GM21786 (cell line): ENCODE results near the gene MCUB.
"Not testable (repeated sequence)": the region's sequence is repeated elsewhere in the genome, so short reads cannot be mapped to it uniquely, and the experiment has no call there.

Source experiments
- ATAC-seq: cut with Tn5 transposase; IDR thresholded peaks from one replicate; pipeline ENCODE4 v1.9.1; 2021; ENCODE audit not compliant: unreplicated experiment

MCUB gene

DNA sequence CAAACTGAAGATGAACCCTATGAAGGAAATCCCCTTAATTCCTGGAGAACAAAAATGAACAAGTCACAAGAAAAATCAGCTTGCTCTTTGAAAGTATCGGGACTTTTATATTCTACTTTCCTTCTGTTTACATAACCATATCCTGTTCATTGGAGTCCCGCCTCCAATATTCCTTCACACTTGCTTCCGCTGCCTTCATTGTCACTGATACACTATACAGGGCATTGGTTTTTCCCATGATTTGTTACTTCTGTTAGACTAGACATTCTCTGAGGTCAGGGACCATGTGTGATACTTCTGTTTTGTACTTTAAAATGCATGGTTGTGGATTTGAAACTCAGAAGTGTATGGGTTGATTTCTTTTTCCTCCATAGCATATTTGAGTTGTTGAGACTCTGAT is 18.8 kb downstream of the MCUB start:
- ATAC-seq = no peak

DNA sequence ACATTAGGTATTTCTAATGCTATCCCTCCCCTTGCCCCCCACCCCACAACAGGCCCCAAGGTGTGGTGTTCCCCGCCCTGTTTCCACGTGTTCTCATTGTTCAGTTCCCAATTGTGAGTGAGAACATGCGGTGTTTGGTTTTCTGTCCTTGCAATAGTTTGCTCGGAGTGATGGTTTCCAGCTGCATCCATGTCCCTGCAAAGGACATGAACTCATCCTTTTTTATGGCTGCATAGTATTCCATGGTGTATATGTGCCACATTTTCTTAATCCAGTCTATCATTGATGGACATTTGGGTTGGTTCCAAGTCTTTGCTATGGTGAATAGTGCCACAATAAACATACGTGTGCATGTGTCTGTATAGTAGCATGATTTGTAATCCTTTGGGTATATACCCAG is 20.0 kb downstream of the MCUB start:
- not testable (repeated sequence) for ATAC-seq

DNA sequence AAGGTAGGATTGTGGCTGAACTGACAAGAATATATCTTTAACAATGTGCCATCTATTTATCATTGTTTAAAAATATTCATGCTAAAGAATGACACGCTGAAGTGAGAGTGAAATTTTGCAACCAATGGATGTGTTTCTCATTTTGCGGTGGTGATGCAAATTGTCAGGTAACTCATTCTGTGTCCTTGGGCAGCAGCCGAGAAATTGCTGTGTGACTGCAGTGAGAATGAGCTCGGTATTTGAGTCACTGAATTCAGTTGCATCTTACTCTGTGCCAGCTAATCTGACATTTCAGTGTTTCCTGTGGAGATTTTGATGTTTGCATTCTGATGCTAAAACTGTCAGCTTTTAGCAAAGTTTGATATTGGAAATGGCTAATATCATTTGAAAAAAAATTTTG is 28.1 kb downstream of the MCUB start:
- peak; percentile 96 for ATAC-seq

DNA sequence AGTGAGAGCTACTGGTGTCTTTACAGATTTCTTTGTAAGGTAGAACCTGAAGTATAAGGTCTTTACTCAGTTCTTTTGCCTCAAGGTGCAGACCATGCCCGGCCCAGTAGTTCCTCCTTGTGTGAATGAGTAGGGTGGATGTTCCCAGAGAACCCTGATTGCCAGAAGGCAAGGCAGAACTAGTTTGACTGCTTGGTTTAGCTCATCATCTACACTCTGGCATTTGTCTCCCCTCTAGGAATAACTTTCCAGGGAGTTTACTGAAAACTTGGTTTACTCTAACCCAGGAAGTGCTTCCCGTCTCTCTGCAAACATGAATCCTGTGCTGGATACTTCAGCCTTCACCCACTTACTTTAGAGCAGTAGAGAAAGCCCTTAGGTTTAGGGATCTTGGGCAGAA is 29.1 kb downstream of the MCUB start:
- no peak for ATAC-seq

DNA sequence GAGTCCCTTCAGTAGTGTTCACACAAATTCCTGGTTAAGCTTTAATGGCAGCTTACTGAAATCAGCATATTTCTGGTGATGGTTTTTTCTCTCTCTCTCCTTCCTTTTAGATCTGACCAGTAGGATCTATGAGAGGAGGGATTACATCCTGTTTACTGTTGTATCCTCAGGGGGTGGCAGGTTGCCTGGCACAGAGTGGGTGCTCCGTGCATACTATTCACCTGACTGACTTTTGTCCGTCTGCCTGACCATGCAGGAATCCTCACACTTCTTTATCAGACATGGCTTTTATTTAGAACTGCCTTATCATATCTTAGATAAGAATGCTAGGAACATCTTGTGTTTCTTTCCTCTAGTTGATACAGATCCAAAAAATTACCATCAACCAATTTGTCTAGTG is 29.6 kb downstream of the MCUB start:
- ATAC-seq = no peak

DNA sequence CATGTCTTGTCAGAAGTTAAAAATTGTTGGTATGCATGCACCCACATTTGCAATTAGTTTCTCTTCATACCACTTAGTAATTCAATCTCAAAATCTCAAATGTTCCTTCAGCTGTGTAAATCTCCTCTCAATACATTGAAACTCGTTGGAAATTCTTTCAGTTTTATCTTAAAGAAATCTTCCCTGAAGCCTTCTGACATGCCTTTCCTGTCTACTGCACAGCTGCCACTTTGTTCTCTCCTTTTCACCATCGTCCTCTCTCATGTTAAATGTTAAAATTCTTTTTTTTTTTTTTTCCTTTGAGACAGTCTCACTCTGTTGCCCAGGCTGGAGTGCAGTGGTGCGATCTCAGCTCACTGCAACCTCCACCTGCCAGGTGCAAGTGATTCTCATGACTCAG is 30.9 kb downstream of the MCUB start:
- ATAC-seq = no peak

DNA sequence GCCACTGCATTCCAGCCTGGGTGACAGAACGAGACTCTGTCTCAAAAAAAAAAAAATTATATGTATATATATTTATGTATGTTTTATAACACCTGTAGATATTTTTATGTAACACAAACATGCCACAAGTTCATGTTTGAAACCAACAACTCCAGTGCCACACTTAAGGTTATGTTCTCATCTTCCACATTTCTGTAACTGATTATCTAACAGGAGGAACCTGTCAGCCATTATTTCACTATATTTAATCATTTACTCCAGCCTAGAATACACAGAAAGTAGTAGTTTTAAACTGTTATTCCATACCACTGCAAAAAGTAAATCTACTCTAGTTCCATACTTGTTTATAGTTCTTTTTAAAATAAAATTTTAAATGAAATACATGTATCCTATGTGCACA is 32.3 kb downstream of the MCUB start:
- ATAC-seq = no peak

DNA sequence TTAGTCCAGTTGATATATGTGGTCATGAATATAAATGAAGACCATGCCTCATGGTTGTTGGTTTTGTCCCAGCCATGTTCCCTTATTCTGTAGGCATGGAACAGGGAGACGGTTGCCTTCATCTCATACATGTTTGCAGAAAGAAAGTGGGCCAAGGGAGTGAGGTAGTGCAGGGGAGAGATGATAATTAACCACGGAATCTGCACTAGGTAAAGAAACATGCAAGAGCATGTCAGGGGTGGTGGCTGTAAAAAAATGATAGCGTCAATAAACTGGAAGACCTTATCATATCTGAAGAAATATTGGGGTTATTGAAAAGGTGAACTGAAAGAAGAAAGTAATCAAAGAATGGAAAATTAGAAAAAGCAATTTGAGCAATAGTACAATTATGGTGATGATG is 35.1 kb downstream of the MCUB start:
- ATAC-seq = not testable (repeated sequence)

DNA sequence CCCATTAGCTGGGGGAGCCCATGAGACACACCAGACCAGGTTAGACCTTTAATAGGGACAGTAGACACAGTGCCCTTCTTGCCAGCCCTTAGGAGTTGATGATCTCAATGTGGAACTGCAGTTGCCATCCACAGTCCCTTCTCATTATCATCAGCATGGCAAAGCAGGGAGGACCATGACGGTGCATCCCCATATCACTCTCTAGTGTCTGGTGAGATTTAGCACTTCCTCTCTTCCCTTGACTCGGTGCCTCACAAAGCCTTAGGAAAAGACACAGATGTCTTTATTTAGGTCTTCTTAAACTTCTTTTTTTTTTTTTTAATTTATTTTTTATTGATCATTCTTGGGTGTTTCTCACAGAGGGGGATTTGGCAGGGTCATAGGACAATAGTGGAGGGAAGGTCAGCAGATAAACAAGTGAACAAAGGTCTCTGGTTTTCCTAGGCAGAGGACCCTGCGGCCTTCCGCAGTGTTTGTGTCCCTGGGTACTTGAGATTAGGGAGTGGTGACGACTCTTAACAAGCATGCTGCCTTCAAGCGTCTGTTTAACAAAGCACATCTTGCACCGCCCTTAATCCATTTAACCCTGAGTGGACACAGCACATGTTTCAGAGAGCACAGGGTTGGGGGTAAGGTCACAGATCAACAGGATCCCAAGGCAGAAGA is 36.5 kb downstream of the MCUB start:
- ATAC-seq = not testable (repeated sequence)

DNA sequence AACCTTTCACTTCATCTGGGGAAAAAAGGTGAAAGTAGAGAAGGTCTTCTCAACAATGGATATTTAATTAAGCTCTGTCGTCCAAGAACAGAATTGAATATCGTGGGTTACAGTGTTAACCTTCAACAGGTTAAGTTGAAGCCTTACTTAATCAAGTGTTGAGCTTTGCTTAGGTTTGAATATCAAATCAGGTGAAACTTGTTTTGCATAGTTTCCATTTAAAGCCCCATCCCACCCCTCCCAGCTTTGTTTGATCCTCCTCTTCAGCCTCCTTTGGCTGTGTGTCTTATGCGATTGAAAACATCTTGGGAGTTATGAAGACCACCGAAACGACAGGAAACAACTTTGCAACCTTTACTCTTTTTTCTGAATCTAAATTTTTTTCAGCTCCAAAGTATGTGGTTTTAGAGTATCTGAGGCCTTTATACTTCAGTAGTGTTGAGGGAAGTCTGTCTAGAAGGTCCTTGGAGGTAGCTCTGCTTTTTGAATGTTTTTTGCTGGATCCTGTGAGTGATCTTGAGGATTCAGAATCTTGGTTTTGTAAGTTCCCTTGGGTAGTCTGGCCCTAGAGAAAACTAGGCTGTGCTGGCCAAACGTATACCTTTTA is 39.1 kb downstream of the MCUB start:
- ATAC-seq = no peak

DNA sequence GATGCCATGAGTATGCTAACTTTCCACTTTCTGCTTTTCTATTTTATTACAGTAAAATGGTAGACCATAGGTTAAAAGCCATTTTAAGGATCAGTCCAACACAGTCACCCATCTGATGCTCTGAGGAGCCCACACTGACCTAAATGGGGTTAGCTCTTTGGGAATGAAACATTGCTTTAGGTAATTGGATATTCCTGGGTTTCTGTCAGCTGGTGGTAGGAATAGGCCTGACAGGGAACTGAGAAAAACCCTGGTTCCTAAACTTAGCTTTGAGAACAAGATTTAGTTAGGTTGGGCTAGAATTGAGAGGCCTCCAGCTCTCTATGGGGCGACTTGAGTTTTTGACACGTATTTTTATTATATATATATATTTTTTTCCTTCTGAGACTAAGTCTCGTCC is 40.4 kb downstream of the MCUB start:
- ATAC-seq = no peak

DNA sequence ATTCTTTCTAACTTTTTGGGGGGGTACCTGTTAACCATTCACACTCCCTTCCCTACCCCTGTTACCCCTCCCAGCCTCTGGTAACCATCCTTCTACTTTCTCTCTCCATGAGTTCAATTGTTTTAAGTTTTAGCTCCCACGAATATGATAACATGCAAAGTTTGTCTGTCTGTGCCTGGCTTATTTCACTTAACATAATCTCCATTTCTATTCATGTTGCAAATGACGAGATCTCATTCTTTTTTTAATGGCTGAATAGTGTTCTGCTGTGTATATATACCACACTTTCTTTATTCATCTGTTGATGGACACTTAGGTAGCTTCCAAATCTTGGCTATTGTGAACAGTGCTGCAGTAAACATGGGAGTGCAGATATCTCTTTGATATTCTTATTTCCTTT is 41.3 kb downstream of the MCUB start:
- ATAC-seq = no peak

DNA sequence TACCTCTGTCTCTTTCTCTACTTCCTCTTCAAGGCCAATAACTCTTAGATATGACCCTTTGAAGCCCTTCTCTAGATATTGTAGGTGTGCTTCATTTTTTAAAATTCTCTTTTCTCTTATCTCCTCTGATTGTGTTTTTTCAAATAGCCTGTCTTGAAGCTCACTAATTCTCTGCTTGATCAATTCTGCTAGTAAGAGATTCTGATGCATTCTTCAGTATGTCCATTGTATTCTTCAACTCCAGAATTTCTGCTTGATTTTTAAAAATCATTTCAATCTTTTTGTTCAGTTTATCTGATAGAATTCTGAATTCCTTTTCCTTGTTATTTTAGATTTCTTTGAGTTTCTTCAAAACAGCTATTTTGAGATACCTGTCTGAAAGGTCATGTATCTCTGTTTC is 47.9 kb downstream of the MCUB start:
- no peak for ATAC-seq

DNA sequence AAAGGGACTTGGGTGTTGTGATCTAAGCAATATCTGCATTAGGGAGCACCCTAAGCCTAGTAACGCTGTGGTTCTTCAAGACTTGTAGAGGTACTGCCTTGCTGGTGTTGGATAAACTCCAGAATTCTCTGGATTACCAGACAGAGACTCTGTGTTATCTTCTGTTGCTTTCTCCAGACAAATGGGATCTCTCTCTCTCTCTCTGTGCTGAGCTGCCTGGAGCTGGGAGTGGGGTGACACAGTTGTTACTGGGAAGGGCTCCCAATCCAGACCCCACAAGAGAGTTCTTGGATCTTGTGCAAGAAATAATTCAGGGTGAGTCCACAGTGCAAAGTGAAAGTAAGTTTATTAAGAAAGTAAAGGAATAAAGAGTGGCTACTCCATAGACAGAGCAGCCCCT is 48.8 kb downstream of the MCUB start:
- no peak for ATAC-seq

DNA sequence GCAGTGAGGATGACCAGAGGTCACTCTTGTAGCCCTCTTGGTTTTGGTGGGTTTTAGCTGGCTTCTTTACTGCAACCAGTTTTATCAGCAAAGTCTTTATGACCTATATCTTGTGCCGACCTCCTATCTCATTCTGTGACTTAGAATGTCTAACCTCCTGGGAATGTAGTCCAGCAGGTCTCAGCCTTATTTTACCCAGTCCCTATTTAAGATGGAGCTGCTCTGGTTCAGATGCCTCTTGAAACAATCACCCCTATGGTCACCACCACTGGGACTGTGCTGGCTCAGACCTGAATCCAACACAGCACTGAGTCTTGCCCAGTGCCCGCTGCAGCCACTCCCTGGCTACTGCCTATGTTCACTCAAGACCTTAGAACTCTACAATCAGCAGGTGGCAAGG is 49.4 kb downstream of the MCUB start:
- no peak for ATAC-seq

DNA sequence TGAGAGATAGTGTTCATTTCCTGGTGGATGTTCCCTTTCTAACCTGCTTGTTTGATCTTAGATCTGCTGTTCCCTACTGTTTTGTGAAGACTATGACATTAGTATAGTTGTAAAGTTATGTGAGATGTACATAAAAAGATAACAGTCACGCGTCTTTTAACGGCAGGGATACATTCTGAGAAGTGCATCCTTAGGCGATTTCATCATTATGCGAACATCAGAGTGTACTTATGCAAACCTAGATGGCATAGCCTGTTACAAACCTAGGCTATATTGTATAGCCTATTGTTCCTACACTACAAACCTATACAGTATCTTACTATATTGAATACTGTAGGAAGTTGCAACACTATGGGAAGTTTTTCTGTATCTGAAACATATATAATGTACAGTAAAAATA is 50.4 kb downstream of the MCUB start:
- no peak for ATAC-seq

DNA sequence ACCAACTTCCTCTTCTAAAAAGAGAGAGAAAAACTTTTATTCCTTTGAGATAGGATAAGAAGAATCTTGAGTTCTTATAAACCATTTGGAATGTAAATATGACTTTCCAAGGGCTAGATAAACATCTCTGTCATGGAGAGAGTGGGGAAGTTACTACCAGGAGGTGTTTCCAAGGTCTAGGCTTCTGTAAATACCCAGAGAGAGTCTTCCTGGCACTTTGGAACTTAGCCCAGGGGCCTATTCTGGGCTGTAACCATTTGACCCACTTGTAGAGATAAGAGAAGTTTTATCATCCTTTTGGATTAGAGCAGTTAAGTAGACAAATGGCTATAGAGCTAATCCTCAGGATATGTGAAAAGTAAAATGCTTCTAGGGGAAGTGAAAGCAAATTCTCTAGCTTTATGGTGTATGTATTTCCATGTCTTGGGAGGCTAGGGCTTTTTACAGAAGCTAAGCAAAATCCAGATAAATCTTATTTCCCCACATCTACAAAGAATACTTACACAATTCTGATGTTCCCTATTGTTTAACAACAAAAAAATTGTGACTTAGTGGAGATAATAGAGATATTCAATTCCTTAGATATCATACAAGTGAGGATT is 51.1 kb downstream of the MCUB start:
- ATAC-seq = no peak

DNA sequence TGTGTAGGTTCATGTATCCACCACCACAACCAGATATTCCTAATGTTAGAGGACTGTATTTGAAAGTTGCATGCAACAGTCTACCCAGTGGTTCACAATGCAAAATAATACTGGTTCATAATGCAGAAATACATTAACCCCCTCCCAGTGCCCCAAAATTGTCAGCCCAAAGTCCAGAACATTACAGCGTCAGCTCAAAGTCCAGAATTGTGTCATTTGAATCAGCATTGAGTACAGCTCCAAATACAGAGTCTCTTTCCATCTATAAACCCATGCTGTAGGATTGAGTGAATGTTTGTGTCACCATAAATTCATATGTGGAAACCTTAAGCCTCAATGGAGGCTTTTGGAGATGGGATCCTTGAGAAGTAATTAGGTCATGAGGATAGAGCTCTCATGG is 54.0 kb downstream of the MCUB start:
- no peak for ATAC-seq

DNA sequence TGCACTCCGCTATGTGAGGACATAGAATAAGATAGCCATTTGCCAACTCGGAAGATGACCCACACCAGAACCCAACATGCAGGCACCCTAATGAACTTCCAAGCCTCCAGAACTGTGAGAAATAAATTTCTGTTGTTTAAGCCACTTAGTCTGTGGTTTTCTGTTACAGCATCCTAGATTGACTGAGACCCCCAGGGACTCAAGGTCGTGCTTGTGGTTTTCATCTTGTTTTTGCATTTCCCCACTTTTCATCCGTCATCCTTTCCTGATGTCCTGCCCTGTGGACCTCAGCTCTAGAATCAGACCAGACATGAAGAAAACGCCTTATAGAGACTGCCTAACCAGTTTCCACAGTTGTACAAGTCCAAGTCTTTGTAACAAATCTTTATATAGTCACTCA is 54.4 kb downstream of the MCUB start:
- no peak for ATAC-seq

DNA sequence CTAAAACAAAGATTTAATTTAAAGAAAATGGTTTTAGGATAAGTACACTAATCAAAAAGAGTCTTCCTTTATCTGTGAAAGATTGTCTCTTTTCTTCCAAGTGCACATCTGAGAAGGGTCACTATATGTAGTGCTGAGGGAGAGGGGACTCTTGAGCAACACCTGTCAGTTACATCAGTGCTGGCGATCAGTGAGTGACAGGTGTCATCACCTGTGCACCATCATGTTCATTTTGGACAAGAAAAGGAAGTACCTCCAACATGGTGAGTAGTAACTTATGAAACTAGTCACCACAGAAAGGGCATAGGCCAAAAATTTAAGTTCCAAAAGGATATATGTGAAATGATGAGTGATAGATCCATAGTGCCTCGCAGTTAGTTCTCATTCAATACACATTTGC is 55.7 kb downstream of the MCUB start:
- no peak for ATAC-seq

DNA sequence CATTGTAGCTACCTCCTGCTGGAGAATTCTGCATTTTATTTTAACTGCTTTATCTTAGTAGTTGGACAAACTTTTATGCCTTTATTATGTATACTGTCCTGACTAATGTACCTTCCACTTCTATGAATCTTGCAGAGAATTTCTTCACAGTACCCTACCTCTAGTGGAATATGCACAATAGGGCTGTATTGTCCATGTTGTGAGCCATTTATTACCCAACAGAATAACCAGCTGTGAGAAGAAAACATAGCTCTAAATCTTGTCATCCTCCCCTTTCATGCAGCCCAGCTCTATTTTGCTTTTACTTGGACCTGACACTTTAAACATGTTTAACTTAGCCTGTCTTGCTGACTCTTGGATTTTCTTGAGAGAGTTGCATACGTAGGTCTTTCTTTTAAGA is 56.2 kb downstream of the MCUB start:
- no peak for ATAC-seq

DNA sequence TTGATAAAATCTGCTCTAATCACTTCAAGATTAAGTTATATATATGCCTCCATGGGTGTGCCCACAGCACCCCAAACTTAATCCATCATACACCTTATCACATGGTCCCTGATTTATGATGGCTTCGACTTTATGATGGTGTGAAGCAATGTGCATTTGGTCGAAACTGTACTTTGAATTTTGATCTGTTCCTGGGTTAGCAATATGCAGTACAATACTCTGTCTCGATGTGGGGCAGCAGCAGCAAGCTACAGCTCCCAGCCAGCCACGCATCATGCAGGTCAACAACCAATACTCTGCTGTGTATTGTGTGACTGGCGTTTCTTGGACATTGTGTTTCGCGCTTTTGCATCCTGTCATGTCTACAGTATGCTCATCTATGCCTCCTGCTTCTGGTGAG is 62.6 kb downstream of the MCUB start:
- ATAC-seq = no peak

DNA sequence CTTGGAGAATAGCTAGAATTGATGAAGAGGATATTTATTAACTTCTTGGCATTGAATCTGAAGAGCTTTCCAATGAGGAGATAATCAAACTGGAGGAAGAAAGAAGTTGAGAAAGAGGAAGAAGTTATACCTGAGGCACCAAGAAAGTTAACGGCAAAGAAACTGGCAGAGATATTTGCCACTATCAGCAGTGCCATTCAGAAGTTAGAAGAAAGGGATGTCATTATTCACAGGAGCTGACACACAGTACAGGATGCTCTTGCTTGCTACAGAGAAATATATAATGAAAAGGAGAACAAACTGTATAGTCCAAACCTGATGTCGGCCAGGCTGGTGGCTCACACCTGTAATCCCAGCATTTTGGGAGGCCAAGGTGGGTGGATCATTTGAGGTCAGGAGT is 64.5 kb downstream of the MCUB start:
- ATAC-seq = no peak
